B cell (primary cell): Measurements from ENCODE around the gene USP9X. TPM values are rescaled to one million over a fixed set of nuclear protein-coding genes. Genes with fewer than 3 reads are reported as not detected.

Experiments used
- ATAC-seq: fragments of 200-7000 bp; cut with Tn5 transposase; one replicate; pipeline ENCODE4 v1.10.0; 2021; ENCODE audit warnings: low read depth, mild to moderate bottlenecking, moderate number of reproducible peaks, moderate library complexity
- CTCF ChIA-PET: fragments of 350-600 bp; sonication (Branson Sonifier 250); formaldehyde crosslinking; loops from one replicate; lab custom pipeline; 2021; ENCODE audit warnings: antibody characterized with exemption, inconsistent platforms; lab: Charles Lee
- POLR2A ChIA-PET: fragments of 350-600 bp; sonication (Branson Sonifier 250); formaldehyde crosslinking; loops from one replicate; lab custom pipeline; 2021; ENCODE audit warnings: antibody characterized with exemption; lab: Charles Lee
- DNase-seq: peaks from one replicate; pipeline ENCODE4 v3.0.0; 2013
- H2AFZ ChIP-seq: 2 replicates; pipeline ENCODE4 v1.6.1; 2012; ENCODE audit warnings: mild to moderate bottlenecking, low read depth, low read length; ENCODE audit not compliant: insufficient read depth, poor library complexity, severe bottlenecking
- H3K27ac ChIP-seq, 2 donors: 1 replicate in 1 of 2; 2 replicates in 1 of 2; pipeline ENCODE4 v1.5.1; 2012 to 2013; ENCODE audit warnings: low read length in 2 of 2, mild to moderate bottlenecking in 2 of 2, moderate library complexity in 1 of 2
- H3K27me3 ChIP-seq, 4 experiments: fragments of 200-600 bp in 1 of 4; sonication (generic) in 1 of 4; replicated peaks in 1 of 4; 1 replicate in 2 of 4; 2 replicates in 2 of 4; pipeline versions ENCODE4 v1.6.1 to v1.7.0; 2013 to 2016; ENCODE audit warnings: low read length in 3 of 4, mild to moderate bottlenecking in 2 of 4, mixed read lengths in 1 of 4, moderate library complexity in 1 of 4; ENCODE audit not compliant: insufficient read depth in 4 of 4, control insufficient read depth in 3 of 4; ENCODE audit errors: control extremely low read depth in 1 of 4
- H3K36me3 ChIP-seq, 2 experiments: replicated peaks in 1 of 2; 1 replicate in 1 of 2; 2 replicates in 1 of 2; pipeline versions ENCODE4 v1.6.1 to v1.7.1; 2013; ENCODE audit warnings: low read length in 1 of 2; ENCODE audit not compliant: insufficient read depth in 2 of 2, control insufficient read depth in 1 of 2; ENCODE audit errors: control extremely low read depth in 1 of 2, extremely low read depth in 1 of 2
- H3K4me1 ChIP-seq, 2 donors: fragments of 200-600 bp in 1 of 2; sonication (generic) in 1 of 2; 1 replicate in 1 of 2; 2 replicates in 1 of 2; pipeline versions ENCODE4 v1.5.1 to v1.6.1; 2013 to 2017; ENCODE audit warnings: low read length in 2 of 2; ENCODE audit not compliant: control insufficient read depth in 2 of 2, insufficient read depth in 2 of 2
- H3K4me2 ChIP-seq: replicated peaks from 2 replicates; pipeline ENCODE3; 2012; ENCODE audit warnings: mild to moderate bottlenecking, low read depth, low read length; ENCODE audit not compliant: poor library complexity, severe bottlenecking
- H3K4me3 ChIP-seq, 5 experiments: fragments of 200-600 bp in 1 of 5; sonication (generic) in 1 of 5; 1 replicate in 3 of 5; 2 replicates in 2 of 5; pipeline versions ENCODE4 v1.5.1 to v1.7.0; 2011 to 2016; ENCODE audit warnings: low read length in 4 of 5, mild to moderate bottlenecking in 4 of 5, low read depth in 2 of 5, control low read depth in 1 of 5, moderate library complexity in 1 of 5; ENCODE audit not compliant: insufficient read depth in 1 of 5; ENCODE audit errors: control extremely low read depth in 1 of 5, extremely low read depth in 1 of 5
- H3K79me2 ChIP-seq: fragments of 200-600 bp; sonication (generic); one replicate; pipeline ENCODE4 v1.6.0; 2016; ENCODE audit warnings: low read length; ENCODE audit not compliant: control insufficient read depth, insufficient read depth
- H3K9ac ChIP-seq: fragments of 200-600 bp; sonication (generic); 2 replicates; pipeline ENCODE4 v1.6.1; 2017; ENCODE audit warnings: mild to moderate bottlenecking, low read length, moderate library complexity
- H3K9me3 ChIP-seq, 3 donors: one replicate each; pipeline versions ENCODE4 v1.6.1 to v1.7.1; 2013; ENCODE audit warnings: low read length in 2 of 3; ENCODE audit not compliant: control insufficient read depth in 2 of 3, insufficient read depth in 1 of 3; ENCODE audit errors: control extremely low read depth in 1 of 3
- H4K20me1 ChIP-seq: 2 replicates; pipeline ENCODE4 v1.6.0; 2012; ENCODE audit warnings: mild to moderate bottlenecking, low read length; ENCODE audit not compliant: insufficient read depth, control insufficient read depth, poor library complexity, severe bottlenecking
- H3K27ac Mint-ChIP-seq: one replicate; pipeline ENCODE4 v1.8.0; 2021; ENCODE audit warnings: mixed read lengths
- H3K27me3 Mint-ChIP-seq: one replicate; pipeline ENCODE4 v1.8.0; 2021; ENCODE audit warnings: mixed read lengths
- H3K4me1 Mint-ChIP-seq: one replicate; pipeline ENCODE4 v1.8.0; 2021; ENCODE audit warnings: mixed read lengths
- H3K4me3 Mint-ChIP-seq: one replicate; pipeline ENCODE4 v1.8.0; 2021; ENCODE audit warnings: mixed read lengths
- H3K9me3 Mint-ChIP-seq: one replicate; pipeline ENCODE4 v1.8.0; 2022; ENCODE audit warnings: mixed read lengths; ENCODE audit not compliant: insufficient read depth
- CTCF ChIP-seq: fragments of 200-600 bp; IDR thresholded peaks from one replicate; pipeline ENCODE4 v1.8.0; 2022; ENCODE audit warnings: antibody characterized with exemption, mild to moderate bottlenecking
- EZH2 ChIP-seq: IDR thresholded peaks from 2 replicates; pipeline ENCODE4 v1.6.1; 2012; ENCODE audit warnings: borderline replicate concordance, low read depth, mild to moderate bottlenecking, moderate library complexity, low read length; ENCODE audit not compliant: insufficient read depth, poor library complexity, severe bottlenecking
- WGBS: methylation state at CpG from one replicate; pipeline ENCODE4 v1.1.5; 2013; ENCODE audit warnings: missing lambda C conversion rate; ENCODE audit not compliant: insufficient coverage; 5-methylcytosine and 5-hydroxymethylcytosine counted together
- intact Hi-C: fragments of 100-400 bp; cut with micrococcal nuclease; formaldehyde crosslinking; loops from one replicate; pipeline ENCODE4 v1.10.0; 2022
- polyA plus RNA-seq: library from polyadenylated mRNA; depleted of rRNA; stranded (reverse); fragments of >200 nt; gene quantifications from 2 replicates; pipeline ENCODE4 v1.2.3, GENCODE V29; 2012
- total RNA-seq, 2 donors: library from RNA; stranded (reverse); fragments of 120-200 nt in 1 of 2; gene quantifications; 1 replicate in 1 of 2; 2 replicates in 1 of 2; pipeline versions ENCODE4 v1.2.3 to v1.2.4, GENCODE V29; 2013 to 2022

The USP9X gene
- total and polyA plus RNA-seq, 2 donors (not counting 1 experiment from before 2014, with no cell fraction given) = 9.6 to 87.6 TPM

- ATAC-seq (no peak), DNase-seq (no peak)
- intact Hi-C loops = no loop called here
- no CpG with 5 or more reads among the region's 1 CpG for WGBS
- H3K9me3 ChIP-seq = no peaks in the 10 kb centered on the region
- H3K9ac ChIP-seq = no peak overlapping the region
- Mint-ChIP-seq H3K4me1 (peaks cover 6% of the 10 kb centered on the region), H3K27ac (no peak overlapping the region), H3K27me3 (no peaks in the 10 kb centered on the region), H3K4me3 (no peak overlapping the region), H3K9me3 (no peaks in the 10 kb centered on the region)
- no peak overlapping the region for H3K4me2 ChIP-seq
- no peaks in the 10 kb centered on the region for H3K27me3 ChIP-seq
- no peaks in the 10 kb centered on the region for H4K20me1 ChIP-seq
- peaks cover 0 to 47% of the 10 kb centered on the region in 2 experiments for H3K36me3 ChIP-seq
- ChIA-PET POLR2A (no interaction called here), CTCF (no interaction called here)
- H3K79me2 ChIP-seq = peaks cover 5% of the 10 kb centered on the region
- H3K4me3 ChIP-seq = no peak overlapping the region
- TF ChIP-seq CTCF (no peak), EZH2 (no peak)
- no peak overlapping the region for H3K27ac ChIP-seq
- no peak overlapping the region for H2AFZ ChIP-seq
- peaks cover 8 to 9% of the 10 kb centered on the region in 2 donors for H3K4me1 ChIP-seq
These were observed 103.9 kb downstream of the USP9X start for GRCh38 chrX:41189156-41189555.

- TF ChIP-seq CTCF (no peak), EZH2 (no peak)
- no peaks in the 10 kb centered on the region for H3K27me3 ChIP-seq
- intact Hi-C loops = no loop called here
- H3K9me3 ChIP-seq = no peaks in the 10 kb centered on the region
- peaks cover 0 to 42% of the 10 kb centered on the region in 2 experiments for H3K36me3 ChIP-seq
- no peak overlapping the region for H3K4me2 ChIP-seq
- no peak overlapping the region for H3K27ac ChIP-seq
- no peak overlapping the region for H3K4me3 ChIP-seq
- ChIA-PET CTCF (interaction anchor here (0.7 kb wide), 1 partner anchor 12 kb away, joined by 3 read pairs; no protein-coding TSS in a partner anchor), POLR2A (no interaction called here)
- no peak for ATAC-seq
- H3K79me2 ChIP-seq = peaks cover 2% of the 10 kb centered on the region
- H3K9ac ChIP-seq = no peak overlapping the region
- Mint-ChIP-seq H3K9me3 (no peaks in the 10 kb centered on the region), H3K27ac (no peak overlapping the region), H3K4me3 (no peak overlapping the region), H3K4me1 (no peaks in the 10 kb centered on the region), H3K27me3 (no peaks in the 10 kb centered on the region)
- H3K4me1 ChIP-seq = no peaks in the 10 kb centered on the region
- no peak overlapping the region for H2AFZ ChIP-seq
- H4K20me1 ChIP-seq = no peaks in the 10 kb centered on the region
- WGBS = no CpG with 5 or more reads among the region's 3 CpGs
- DNase-seq = no peak
These were observed 107.6 kb downstream of the USP9X start for GRCh38 chrX:41192880-41193279.
